H9 (cell line): ENCODE measurements around the gene UBR2. TPM values are rescaled to one million over a fixed set of nuclear protein-coding genes. Genes with fewer than 3 reads are reported as not detected.

Experiments
- DNase-seq: peaks from one replicate; pipeline ENCODE4 v3.0.0-alpha.2; 2017
- H2AFZ ChIP-seq: one replicate; pipeline ENCODE4 v1.6.1; 2013; ENCODE audit warnings: mild to moderate bottlenecking, low read length, control low read depth, moderate library complexity
- H2AK5ac ChIP-seq: 2 replicates; pipeline ENCODE4 v1.6.1; 2013; ENCODE audit warnings: low read length, control low read depth, mixed read lengths; ENCODE audit not compliant: insufficient read length
- H2BK120ac ChIP-seq: one replicate; pipeline ENCODE4 v1.6.1; 2013; ENCODE audit warnings: low read depth, mild to moderate bottlenecking, low read length, control low read depth, inconsistent platforms; ENCODE audit not compliant: poor library complexity, severe bottlenecking
- H2BK12ac ChIP-seq: 2 replicates; pipeline ENCODE4 v1.6.1; 2013; ENCODE audit warnings: low read length, control low read depth, mixed read lengths, low read depth; ENCODE audit not compliant: insufficient read length
- H2BK15ac ChIP-seq: 2 replicates; pipeline ENCODE4 v1.6.1; 2013; ENCODE audit warnings: low read depth, low read length, control low read depth
- H2BK20ac ChIP-seq: one replicate; pipeline ENCODE4 v1.6.1; 2013; ENCODE audit warnings: low read depth, mild to moderate bottlenecking, low read length, control low read depth, inconsistent platforms; ENCODE audit not compliant: poor library complexity, severe bottlenecking
- H2BK5ac ChIP-seq: 2 replicates; pipeline ENCODE4 v1.6.1; 2013; ENCODE audit warnings: low read length, control low read depth, mixed read lengths; ENCODE audit not compliant: insufficient read length
- H3K14ac ChIP-seq: 2 replicates; pipeline ENCODE4 v1.6.1; 2013; ENCODE audit warnings: low read length, control low read depth; ENCODE audit not compliant: insufficient read depth
- H3K18ac ChIP-seq: 2 replicates; pipeline ENCODE4 v1.6.1; 2013; ENCODE audit warnings: low read depth, mild to moderate bottlenecking, mixed read lengths, low read length, control low read depth; ENCODE audit not compliant: insufficient read length
- H3K23ac ChIP-seq: 2 replicates; pipeline ENCODE4 v1.6.1; 2013; ENCODE audit warnings: low read length, control low read depth, mixed read lengths, low read depth; ENCODE audit not compliant: insufficient read length
- H3K23me2 ChIP-seq: 2 replicates; pipeline ENCODE4 v1.6.1; 2013; ENCODE audit warnings: low read depth, mild to moderate bottlenecking, mixed read lengths, low read length, control low read depth; ENCODE audit not compliant: insufficient read length, poor library complexity, severe bottlenecking
- H3K27ac ChIP-seq: 2 replicates; pipeline ENCODE4 v1.5.1; 2013; ENCODE audit warnings: low read length, control low read depth, mixed read lengths, low read depth; ENCODE audit not compliant: insufficient read length
- H3K27me3 ChIP-seq: 2 replicates; pipeline ENCODE4 v1.6.1; 2013; ENCODE audit warnings: low read length, control low read depth, inconsistent platforms; ENCODE audit not compliant: insufficient read depth
- H3K4ac ChIP-seq: 2 replicates; pipeline ENCODE4 v1.6.1; 2013; ENCODE audit warnings: low read depth, mild to moderate bottlenecking, control low read depth, inconsistent platforms, low read length, moderate library complexity
- H3K4me1 ChIP-seq: 2 replicates; pipeline ENCODE4 v1.6.1; 2013; ENCODE audit warnings: low read length, control low read depth, inconsistent platforms; ENCODE audit not compliant: insufficient read depth
- H3K4me2 ChIP-seq: 2 replicates; pipeline ENCODE4 v1.6.1; 2013; ENCODE audit warnings: low read length, control low read depth, mixed read lengths; ENCODE audit not compliant: insufficient read length, insufficient read depth
- H3K56ac ChIP-seq: 2 replicates; pipeline ENCODE4 v1.6.1; 2013; ENCODE audit warnings: low read depth, mild to moderate bottlenecking, mixed read lengths, low read length, control low read depth; ENCODE audit not compliant: insufficient read length
- H3K79me1 ChIP-seq: 2 replicates; pipeline ENCODE4 v1.6.1; 2013; ENCODE audit warnings: low read depth, mild to moderate bottlenecking, moderate library complexity, low read length, control low read depth, inconsistent platforms; ENCODE audit not compliant: insufficient read depth, poor library complexity, severe bottlenecking
- H3K79me2 ChIP-seq: 2 replicates; pipeline ENCODE4 v1.6.1; 2013; ENCODE audit warnings: low read length, control low read depth, inconsistent platforms; ENCODE audit not compliant: insufficient read depth
- H3K9ac ChIP-seq: 2 replicates; pipeline ENCODE4 v1.6.1; 2013; ENCODE audit warnings: low read length, control low read depth, mixed read lengths; ENCODE audit not compliant: insufficient read length; ENCODE audit errors: extremely low read depth
- H3K9me3 ChIP-seq: one replicate; pipeline ENCODE4 v1.6.1; 2013; ENCODE audit warnings: low read depth, low read length, inconsistent platforms; ENCODE audit not compliant: control insufficient read depth
- H3T11ph ChIP-seq: one replicate; pipeline ENCODE4 v1.6.1; 2013; ENCODE audit warnings: mild to moderate bottlenecking, low read length, control low read depth, inconsistent platforms
- H4K20me1 ChIP-seq: one replicate; pipeline ENCODE4 v1.6.1; 2013; ENCODE audit not compliant: control insufficient read depth, insufficient read length, insufficient read depth
- H4K5ac ChIP-seq: 2 replicates; pipeline ENCODE4 v1.6.1; 2013; ENCODE audit warnings: low read depth, mild to moderate bottlenecking, mixed read lengths, low read length, control low read depth; ENCODE audit not compliant: insufficient read length
- H4K8ac ChIP-seq: replicated peaks from 2 replicates; pipeline ENCODE4 v1.6.1; 2013; ENCODE audit warnings: low read length, control low read depth, mixed read lengths, low read depth; ENCODE audit not compliant: insufficient read length
- H4K91ac ChIP-seq: 2 replicates; pipeline ENCODE4 v1.6.1; 2013; ENCODE audit warnings: low read depth, mild to moderate bottlenecking, moderate library complexity, mixed read lengths, low read length, control low read depth; ENCODE audit not compliant: insufficient read length
- H3K27ac Mint-ChIP-seq, 3 experiments: 2 replicates in 2 of 3; 3 replicates in 1 of 3; pipeline ENCODE4 v1.8.0; 2020 to 2021; ENCODE audit warnings: mixed read lengths in 3 of 3, mild to moderate bottlenecking in 1 of 3, moderate library complexity in 1 of 3
- H3K27me3 Mint-ChIP-seq: 2 replicates; pipeline ENCODE4 v1.8.0; 2021; ENCODE audit warnings: low read depth, mild to moderate bottlenecking, moderate library complexity, mixed read lengths
- H3K36me3 Mint-ChIP-seq, 3 experiments: 2 replicates in 2 of 3; 3 replicates in 1 of 3; pipeline ENCODE4 v1.8.0; 2020 to 2021; ENCODE audit warnings: low read depth in 3 of 3, mixed read lengths in 3 of 3; ENCODE audit not compliant: insufficient read depth in 1 of 3
- H3K4me1 Mint-ChIP-seq, 2 experiments: 2 replicates each; pipeline ENCODE4 v1.8.0; 2020; ENCODE audit warnings: mixed read lengths in 2 of 2
- H3K4me3 Mint-ChIP-seq, 2 experiments: 2 replicates in 1 of 2; 3 replicates in 1 of 2; pipeline ENCODE4 v1.8.0; 2020 to 2021; ENCODE audit warnings: mild to moderate bottlenecking in 2 of 2, mixed read lengths in 2 of 2, moderate library complexity in 1 of 2
- H3K9me3 Mint-ChIP-seq, 2 experiments: 2 replicates in 1 of 2; 3 replicates in 1 of 2; pipeline ENCODE4 v1.8.0; 2020; ENCODE audit warnings: mild to moderate bottlenecking in 2 of 2, mixed read lengths in 2 of 2, moderate library complexity in 1 of 2
- WGBS: extraction: QIAGEN DNeasy Blood & Tissue Kit; methylation state at CpG from one replicate; pipeline ENCODE4 v1.1.7; 2013; ENCODE audit warnings: missing lambda C conversion rate, low lambda C conversion rate, mixed read lengths; ENCODE audit not compliant: insufficient read length; ENCODE audit errors: extremely low coverage; 5-methylcytosine and 5-hydroxymethylcytosine counted together
- total RNA-seq: library from RNA; stranded (reverse); gene quantifications from 2 replicates; pipeline ENCODE4 v1.2.1, GENCODE V29; 2021
- TF ChIP-seq, protein P1 (sequence below): fragments of 200-600 bp; sonication (generic); conservative IDR thresholded peaks from 3 replicates; pipeline ENCODE4 v1.8.0; 2021; ENCODE audit warnings: antibody characterized with exemption, mild to moderate bottlenecking

The UBR2 gene
- total RNA-seq, 1 experiment from 2014 or later, result 18.7 TPM

DNA sequence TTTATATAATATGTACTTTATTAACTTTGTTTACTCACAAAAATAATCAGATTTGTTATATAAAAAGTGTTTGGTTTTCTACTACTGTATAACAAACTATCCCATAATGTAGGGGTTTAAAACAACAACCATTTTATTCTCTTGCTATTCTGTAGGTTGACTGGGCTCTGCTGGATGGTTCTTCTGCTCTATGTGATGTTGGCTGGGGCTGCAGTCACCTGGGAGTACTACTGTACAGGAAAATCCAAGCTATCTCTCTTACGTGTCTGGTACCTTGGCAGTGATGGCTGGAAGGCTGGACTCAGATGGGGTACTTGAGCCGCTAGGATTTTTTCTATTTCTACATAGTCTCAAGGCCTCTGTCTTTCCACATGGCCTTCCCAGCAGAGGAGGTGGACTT, 44.0 kb upstream of the UBR2 start:
- Mint-ChIP-seq H3K4me1 (no peaks in the 10 kb centered on the region), H3K4me3 (no peak overlapping the region), H3K27me3 (peaks cover 1% of the 10 kb centered on the region; the same call in 1 of the 2 replicates), H3K36me3 (peaks cover 0 to 4% (median 0%) of the 10 kb centered on the region in 3 experiments; a peak in 2 of 7 replicates), H3K9me3 (peaks cover 7% of the 10 kb centered on the region in 2 experiments; a peak in 3 of 5 replicates), H3K27ac (no peak overlapping the region; a peak in 1 of 7 replicates)
- no CpG with 5 or more reads among the region's 2 CpGs for WGBS
- no peak overlapping the region for H3K4me2 ChIP-seq
- no peak overlapping the region for H4K5ac ChIP-seq
- no peak overlapping the region for H4K8ac ChIP-seq
- H2BK20ac ChIP-seq, result no peak overlapping the region
- no peaks in the 10 kb centered on the region for H3K79me1 ChIP-seq
- H3K18ac ChIP-seq, result no peak overlapping the region
- H3K14ac ChIP-seq, result no peak overlapping the region
- H4K91ac ChIP-seq, result no peak overlapping the region
- H2BK5ac ChIP-seq, result no peak overlapping the region
- H3K4me1 ChIP-seq, result no peaks in the 10 kb centered on the region
- no peak overlapping the region for H2AK5ac ChIP-seq
- H4K20me1 ChIP-seq, result no peaks in the 10 kb centered on the region
- H2BK120ac ChIP-seq, result no peak overlapping the region
- no peak overlapping the region for H3K9ac ChIP-seq
- TF ChIP-seq, protein P1, sequence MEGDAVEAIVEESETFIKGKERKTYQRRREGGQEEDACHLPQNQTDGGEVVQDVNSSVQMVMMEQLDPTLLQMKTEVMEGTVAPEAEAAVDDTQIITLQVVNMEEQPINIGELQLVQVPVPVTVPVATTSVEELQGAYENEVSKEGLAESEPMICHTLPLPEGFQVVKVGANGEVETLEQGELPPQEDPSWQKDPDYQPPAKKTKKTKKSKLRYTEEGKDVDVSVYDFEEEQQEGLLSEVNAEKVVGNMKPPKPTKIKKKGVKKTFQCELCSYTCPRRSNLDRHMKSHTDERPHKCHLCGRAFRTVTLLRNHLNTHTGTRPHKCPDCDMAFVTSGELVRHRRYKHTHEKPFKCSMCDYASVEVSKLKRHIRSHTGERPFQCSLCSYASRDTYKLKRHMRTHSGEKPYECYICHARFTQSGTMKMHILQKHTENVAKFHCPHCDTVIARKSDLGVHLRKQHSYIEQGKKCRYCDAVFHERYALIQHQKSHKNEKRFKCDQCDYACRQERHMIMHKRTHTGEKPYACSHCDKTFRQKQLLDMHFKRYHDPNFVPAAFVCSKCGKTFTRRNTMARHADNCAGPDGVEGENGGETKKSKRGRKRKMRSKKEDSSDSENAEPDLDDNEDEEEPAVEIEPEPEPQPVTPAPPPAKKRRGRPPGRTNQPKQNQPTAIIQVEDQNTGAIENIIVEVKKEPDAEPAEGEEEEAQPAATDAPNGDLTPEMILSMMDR, result no peak
- no peak overlapping the region for H3T11ph ChIP-seq
- H2AFZ ChIP-seq, result no peak overlapping the region
- no peak for DNase-seq
- no peak overlapping the region for H3K56ac ChIP-seq
- no peak overlapping the region for H2BK12ac ChIP-seq
- no peak overlapping the region for H3K4ac ChIP-seq
- H3K27ac ChIP-seq, result no peak overlapping the region
- no peaks in the 10 kb centered on the region for H3K79me2 ChIP-seq
- no peaks in the 10 kb centered on the region for H3K9me3 ChIP-seq
- H2BK15ac ChIP-seq, result no peak overlapping the region
- no peaks in the 10 kb centered on the region for H3K27me3 ChIP-seq
- H3K23ac ChIP-seq, result no peak overlapping the region
- no peaks in the 10 kb centered on the region for H3K23me2 ChIP-seq
